ENCODE measurements around the gene FLRT2. TPM values are rescaled to one million over a fixed set of nuclear protein-coding genes. Genes with fewer than 3 reads are reported as not detected.

Gene FLRT2
- total RNA-seq, 1 donor from 2014 or later, result 0.17 TPM

DNA sequence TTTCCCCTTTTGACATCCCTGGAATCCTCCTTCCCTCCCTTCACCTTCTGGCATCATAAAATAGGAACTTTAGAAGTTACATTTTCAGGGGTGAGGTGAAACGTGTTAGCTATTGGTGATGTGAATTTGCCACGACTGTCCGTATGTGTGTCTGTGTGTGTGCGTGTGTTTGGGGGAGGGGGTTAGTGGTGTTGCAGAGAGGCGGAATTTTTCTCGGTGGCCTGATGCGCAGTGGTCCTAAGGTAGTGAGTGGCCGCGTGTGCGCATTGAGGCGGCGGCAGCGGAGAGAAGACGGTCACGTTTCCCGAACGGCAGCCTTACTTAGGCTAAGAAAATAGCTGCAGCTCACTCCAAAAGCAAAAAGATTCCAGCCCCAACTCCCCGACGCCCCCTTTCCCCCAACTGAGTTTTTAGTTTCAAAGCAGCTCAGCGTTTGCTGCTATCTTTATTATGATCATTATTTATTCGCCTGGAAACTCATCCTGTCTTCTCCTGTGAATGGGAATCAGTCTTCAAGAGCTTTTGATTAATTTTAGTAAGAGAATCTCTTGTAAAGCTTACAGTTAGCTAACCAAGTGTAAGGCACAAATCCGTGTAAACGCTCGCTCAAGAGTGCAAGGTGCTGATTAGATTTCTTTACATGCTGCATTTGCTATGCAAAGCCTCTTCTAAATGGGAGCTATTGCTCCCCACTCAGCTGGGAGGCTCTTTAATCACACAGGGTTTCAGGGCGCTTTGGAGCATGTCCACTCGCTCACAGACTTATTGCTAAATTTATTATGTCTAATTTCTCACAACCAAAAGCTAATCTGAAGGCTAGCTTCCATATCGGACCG, 4.7 kb downstream of the FLRT2 start:
- DNase-seq (ENCODE audit: low read depth), result no peak
- no peak overlapping the region for H3K4me3 ChIP-seq (ENCODE audit: low read depth, low read length)
- TF ChIP-seq, protein P1, sequence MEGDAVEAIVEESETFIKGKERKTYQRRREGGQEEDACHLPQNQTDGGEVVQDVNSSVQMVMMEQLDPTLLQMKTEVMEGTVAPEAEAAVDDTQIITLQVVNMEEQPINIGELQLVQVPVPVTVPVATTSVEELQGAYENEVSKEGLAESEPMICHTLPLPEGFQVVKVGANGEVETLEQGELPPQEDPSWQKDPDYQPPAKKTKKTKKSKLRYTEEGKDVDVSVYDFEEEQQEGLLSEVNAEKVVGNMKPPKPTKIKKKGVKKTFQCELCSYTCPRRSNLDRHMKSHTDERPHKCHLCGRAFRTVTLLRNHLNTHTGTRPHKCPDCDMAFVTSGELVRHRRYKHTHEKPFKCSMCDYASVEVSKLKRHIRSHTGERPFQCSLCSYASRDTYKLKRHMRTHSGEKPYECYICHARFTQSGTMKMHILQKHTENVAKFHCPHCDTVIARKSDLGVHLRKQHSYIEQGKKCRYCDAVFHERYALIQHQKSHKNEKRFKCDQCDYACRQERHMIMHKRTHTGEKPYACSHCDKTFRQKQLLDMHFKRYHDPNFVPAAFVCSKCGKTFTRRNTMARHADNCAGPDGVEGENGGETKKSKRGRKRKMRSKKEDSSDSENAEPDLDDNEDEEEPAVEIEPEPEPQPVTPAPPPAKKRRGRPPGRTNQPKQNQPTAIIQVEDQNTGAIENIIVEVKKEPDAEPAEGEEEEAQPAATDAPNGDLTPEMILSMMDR (conservative IDR thresholded peaks at IDR 0.05; ENCODE audit: low read depth, low read length), result no peak

GRCh38 chr14:85535321-85535720, 5.4 kb downstream of the FLRT2 start:
- TF ChIP-seq, protein P1 (conservative IDR thresholded peaks at IDR 0.05; ENCODE audit: low read depth, low read length), result no peak
- no peak for DNase-seq (ENCODE audit: low read depth)
- no peak overlapping the region for H3K4me3 ChIP-seq (ENCODE audit: low read depth, low read length)

DNA sequence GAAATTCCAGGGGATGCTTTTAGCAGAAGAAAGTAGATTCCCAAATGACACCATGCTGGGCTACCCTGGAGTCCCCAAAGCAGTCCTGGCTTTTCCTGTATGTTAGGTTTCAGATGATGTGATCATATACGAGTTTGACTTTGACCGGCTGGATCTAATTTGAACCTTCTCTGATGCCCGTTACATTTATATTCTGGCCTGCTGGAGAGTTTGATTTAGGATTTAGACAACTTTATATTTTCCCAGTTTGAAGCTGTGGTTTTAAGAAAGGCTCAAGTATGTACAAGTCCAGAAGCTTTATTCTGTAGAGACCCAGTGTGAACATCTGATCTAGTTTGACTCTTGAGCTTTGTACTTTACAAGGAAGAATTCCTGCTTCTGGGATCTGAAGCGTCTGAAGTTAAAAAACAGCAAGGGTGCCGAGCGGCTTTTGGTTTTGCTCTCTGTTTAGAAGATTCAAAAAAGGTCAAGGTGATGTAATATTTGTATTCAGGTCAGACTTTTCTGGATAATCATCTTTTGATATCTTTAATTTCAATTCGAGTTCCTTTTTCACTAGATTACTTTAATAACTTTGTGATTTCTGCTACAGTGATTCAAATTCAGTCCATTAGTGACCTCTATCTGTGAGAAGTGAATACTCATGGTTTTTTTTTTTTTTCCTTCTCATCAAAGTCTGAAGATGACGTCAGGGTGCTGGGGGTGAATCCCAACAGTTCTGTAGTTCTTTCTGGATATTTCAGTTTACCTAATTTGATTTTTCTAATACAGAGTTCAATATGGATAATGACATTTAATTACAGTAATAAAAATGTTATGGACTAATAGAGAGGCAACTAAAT, 6.3 kb downstream of the FLRT2 start:
- H3K4me3 ChIP-seq (ENCODE audit: low read depth, low read length), result no peak overlapping the region
- DNase-seq (ENCODE audit: low read depth), result no peak
- TF ChIP-seq, protein P1 (conservative IDR thresholded peaks at IDR 0.05; ENCODE audit: low read depth, low read length), result peak; percentile 49

- TF ChIP-seq, protein P1 (conservative IDR thresholded peaks at IDR 0.05; ENCODE audit: low read depth, low read length), result no peak
- no peak for DNase-seq (ENCODE audit: low read depth)
- no peak overlapping the region for H3K4me3 ChIP-seq (ENCODE audit: low read depth, low read length)
Observed at GRCh38 chr14:85536833-85537190, 6.9 kb downstream of the FLRT2 start.

DNA sequence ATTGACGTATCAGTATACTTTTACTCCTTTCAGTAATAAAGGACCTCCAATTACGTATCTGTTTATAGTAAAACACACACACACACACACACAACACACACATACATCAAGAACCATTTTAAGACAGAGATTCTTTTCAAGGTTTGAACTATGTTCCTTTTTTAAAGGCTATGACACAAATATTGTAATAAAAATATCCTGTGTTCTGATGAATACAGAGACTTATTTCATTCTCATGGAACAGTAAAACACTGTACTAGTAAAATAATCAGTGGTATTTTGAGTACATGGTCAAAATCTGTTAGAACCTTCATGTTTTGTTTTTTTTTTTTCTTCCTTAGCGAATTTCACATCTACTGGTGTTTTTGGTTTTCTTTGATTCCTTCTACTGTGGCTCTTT, 7.6 kb downstream of the FLRT2 start:
- H3K4me3 ChIP-seq (ENCODE audit: low read depth, low read length), result no peak overlapping the region
- no peak for DNase-seq (ENCODE audit: low read depth)
- TF ChIP-seq, protein P1 (conservative IDR thresholded peaks at IDR 0.05; ENCODE audit: low read depth, low read length), result no peak

DNA sequence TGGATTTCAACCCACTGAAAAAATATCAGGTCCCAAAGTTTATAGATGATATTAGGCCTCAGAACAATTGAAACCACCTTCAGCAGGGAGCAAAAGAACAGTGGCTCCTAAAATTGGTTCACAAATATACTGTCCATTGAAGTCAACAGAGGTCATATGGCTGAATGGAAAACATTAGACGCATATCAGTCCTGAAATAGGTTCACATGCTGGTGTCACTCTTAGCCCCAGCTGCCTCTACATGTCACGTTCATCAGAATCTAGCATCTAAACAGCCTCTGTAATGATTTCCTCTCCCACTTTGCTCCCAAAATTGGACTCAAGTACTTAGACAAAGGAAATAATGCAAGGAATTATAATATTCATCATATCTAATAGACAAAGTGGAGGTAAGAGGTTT, 8.7 kb downstream of the FLRT2 start:
- no peak for DNase-seq (ENCODE audit: low read depth)
- TF ChIP-seq, protein P1 (conservative IDR thresholded peaks at IDR 0.05; ENCODE audit: low read depth, low read length), result no peak

More for the DNA sequence above, 8.7 kb downstream of the FLRT2 start:
- H3K4me3 ChIP-seq (ENCODE audit: low read depth, low read length), result no peak overlapping the region

Data from epithelial cell of proximal tubule (primary cell).